HepG2 (cell line): ENCODE measurements around the gene KRT40. TPM values are rescaled to one million over a fixed set of nuclear protein-coding genes. Genes with fewer than 3 reads are reported as not detected.

Source experiments
- ATAD3A ChIP-seq: sonication (generic); formaldehyde crosslinking; IDR thresholded peaks from 2 replicates; pipeline ENCODE4 v1.4.0; 2020; ENCODE audit warnings: missing genetic modification reagents
- FOXC1 ChIP-seq: sonication (generic); formaldehyde crosslinking; IDR thresholded peaks from 2 replicates; pipeline ENCODE4 v1.8.0; 2022; ENCODE audit warnings: mild to moderate bottlenecking, missing genetic modification reagents, borderline replicate concordance
- HNF4G ChIP-seq, 2 experiments: sonication (generic) in 1 of 2; formaldehyde crosslinking in 1 of 2; IDR thresholded peaks; 2 replicates each; pipeline versions ENCODE4 v1.4.0 to v1.6.1; 2011 to 2020; ENCODE audit warnings: borderline replicate concordance in 2 of 2, low read depth in 2 of 2, mild to moderate bottlenecking in 2 of 2, low read length in 1 of 2, missing genetic modification reagents in 1 of 2, moderate library complexity in 1 of 2
- KLF9 ChIP-seq: IDR thresholded peaks from 2 replicates; pipeline ENCODE4 v1.6.1; 2016; ENCODE audit warnings: low read depth
- MIER3 ChIP-seq: IDR thresholded peaks from 2 replicates; pipeline ENCODE4 v1.6.1; 2016; ENCODE audit warnings: missing compliant biosample characterization, borderline replicate concordance
- NFYB ChIP-seq: sonication (generic); formaldehyde crosslinking; IDR thresholded peaks from 2 replicates; pipeline ENCODE4 v1.4.0; 2020; ENCODE audit warnings: missing genetic modification reagents
- NFYC ChIP-seq: IDR thresholded peaks from 2 replicates; pipeline ENCODE4 v1.6.1; 2016; ENCODE audit warnings: missing genetic modification reagents, missing compliant biosample characterization
- PHF21A ChIP-seq: sonication (generic); formaldehyde crosslinking; IDR thresholded peaks from 2 replicates; pipeline ENCODE4 v1.5.0; 2020; ENCODE audit warnings: mild to moderate bottlenecking, missing genetic modification reagents
- PRMT3 ChIP-seq: sonication (generic); formaldehyde crosslinking; IDR thresholded peaks from 2 replicates; pipeline ENCODE4 v1.8.1; 2022; ENCODE audit warnings: low read depth, mild to moderate bottlenecking, moderate library complexity, missing genetic modification reagents, borderline replicate concordance
- TEAD3 ChIP-seq: optimal IDR thresholded peaks from 2 replicates; pipeline ENCODE3; 2016; ENCODE audit warnings: borderline replicate concordance
- XRCC5 ChIP-seq: fragments of 200-400 bp; formaldehyde crosslinking; optimal IDR thresholded peaks from 2 replicates; pipeline ENCODE3; 2017; ENCODE audit warnings: mild to moderate bottlenecking, low read length
- ZKSCAN1 ChIP-seq: fragments of 150-350 bp; IDR thresholded peaks from 2 replicates; pipeline ENCODE4 v1.6.1; 2014; ENCODE audit warnings: low read length
- ZNF230 ChIP-seq: sonication (generic); formaldehyde crosslinking; IDR thresholded peaks from 2 replicates; pipeline ENCODE4 v1.4.0; 2020; ENCODE audit warnings: mild to moderate bottlenecking, missing genetic modification reagents
- ZNF24 ChIP-seq: fragments of 450-650 bp; IDR thresholded peaks from 2 replicates; pipeline ENCODE4 v1.6.1; 2017; ENCODE audit warnings: antibody characterized with exemption, mild to moderate bottlenecking
- ZNF343 ChIP-seq: sonication (generic); formaldehyde crosslinking; IDR thresholded peaks from 2 replicates; pipeline ENCODE4 v1.4.0; 2020; ENCODE audit warnings: mild to moderate bottlenecking, missing genetic modification reagents
- ZNF567 ChIP-seq: sonication (generic); formaldehyde crosslinking; IDR thresholded peaks from 2 replicates; pipeline ENCODE4 v1.8.1; 2023; ENCODE audit warnings: mild to moderate bottlenecking, missing genetic modification reagents, borderline replicate concordance
- ZNF660 ChIP-seq: sonication (generic); formaldehyde crosslinking; IDR thresholded peaks from 2 replicates; pipeline ENCODE4 v1.5.1; 2020; ENCODE audit warnings: mild to moderate bottlenecking, low read depth, missing genetic modification reagents, borderline replicate concordance
- ZNF772 ChIP-seq: sonication (generic); formaldehyde crosslinking; IDR thresholded peaks from 2 replicates; pipeline ENCODE4 v1.5.0; 2020; ENCODE audit warnings: mild to moderate bottlenecking, missing genetic modification reagents
- ZNF83 ChIP-seq: sonication (generic); formaldehyde crosslinking; IDR thresholded peaks from 2 replicates; pipeline ENCODE4 v1.4.0; 2020; ENCODE audit warnings: missing genetic modification reagents, mild to moderate bottlenecking, borderline replicate concordance
- polyA plus RNA-seq, 8 experiments: library from polyadenylated mRNA; depleted of rRNA in 3 of 8; stranded (reverse) in 7 of 8; unstranded in 1 of 8; fragments of >200 nt; fragmentation: Illumina TruSeq in 4 of 8; extraction: Trizol in 4 of 8; gene quantifications; 2 replicates each; pipeline versions ENCODE4 v1.2.1 to v1.2.3, GENCODE V29; 2011 to 2016; ENCODE audit warnings: low read depth in 4 of 8, missing spikeins in 1 of 8, mixed read lengths in 1 of 8; ENCODE audit not compliant: insufficient read depth in 1 of 8
- total RNA-seq, 5 experiments: library from RNA; depleted of rRNA; stranded (reverse); fragments of >200 nt; fragmentation: Illumina TruSeq; extraction: Trizol; gene quantifications; 2 replicates each; pipeline ENCODE4 v1.2.3, GENCODE V29; 2016; ENCODE audit warnings: low read depth in 1 of 5
- TF ChIP-seq, protein P1 (sequence below): IDR thresholded peaks from 2 replicates; pipeline ENCODE4 v1.6.1; 2016; ENCODE audit warnings: mild to moderate bottlenecking, missing biosample characterization, missing genetic modification reagents
- TF ChIP-seq, protein P2 (sequence below): sonication (generic); formaldehyde crosslinking; IDR thresholded peaks from 2 replicates; pipeline ENCODE4 v1.5.0; 2020; ENCODE audit warnings: mild to moderate bottlenecking, missing genetic modification reagents
- TF ChIP-seq, protein P3 (sequence below): sonication (generic); formaldehyde crosslinking; IDR thresholded peaks from 2 replicates; pipeline ENCODE4 v1.4.0; 2020; ENCODE audit warnings: missing genetic modification reagents, borderline replicate concordance

The KRT40 gene
- total and polyA plus RNA-seq, 2 of the 13 experiments (the other 11 are each of a cell fraction or from before 2014, with no cell fraction given), result not detected

DNA sequence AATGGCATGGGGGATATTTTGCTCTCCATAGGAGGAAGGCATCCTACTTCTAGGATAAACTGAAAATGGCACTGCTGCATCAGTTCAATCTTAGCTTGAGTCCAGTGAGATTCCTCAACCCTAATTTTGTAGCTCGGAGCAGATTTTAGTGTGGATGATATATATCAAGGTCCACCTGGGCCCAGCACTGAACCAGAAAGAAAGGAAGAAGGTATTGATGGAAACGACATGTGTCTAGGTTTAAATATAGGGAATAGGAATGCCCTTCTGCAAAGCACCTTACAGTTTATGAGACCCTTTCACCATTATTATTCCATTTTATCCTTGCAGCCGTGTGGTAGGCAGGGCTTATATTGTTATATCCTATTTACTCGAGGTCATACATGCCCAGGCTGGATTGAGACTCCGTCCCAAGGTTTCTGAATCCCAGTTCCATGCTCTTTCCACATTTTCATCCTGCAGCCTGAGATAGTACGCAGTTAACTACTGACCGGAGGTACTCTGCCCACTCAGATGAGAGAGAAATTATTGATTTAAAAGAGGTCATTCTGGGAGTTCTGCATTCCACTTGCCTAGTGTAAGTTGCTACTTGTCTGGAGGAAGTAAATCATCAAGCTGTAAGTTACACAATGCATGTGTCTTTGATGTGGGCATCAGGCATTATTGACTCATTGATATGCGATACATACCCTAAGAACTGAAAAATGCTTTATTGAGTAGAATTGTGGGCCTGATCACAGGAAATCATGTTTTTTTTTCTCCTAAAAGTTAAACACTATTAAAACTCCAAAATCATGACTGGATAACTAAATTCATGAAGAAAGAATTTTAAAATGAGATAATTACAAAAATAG is 27.5 kb downstream of the KRT40 start (continued):
- TF ChIP-seq ZNF343 (CRISPR knock-in tag) (no peak), MIER3 (CRISPR knock-in tag) (peak; percentile 100), NFYB (CRISPR knock-in tag) (peak; percentile 53; the same call in 1 of the 2 replicates), TEAD3 (CRISPR knock-in tag) (peak; percentile 100), ZNF83 (no peak), NFYC (peak; percentile 70), ZNF567 (no peak; the same call in 1 of the 2 replicates), PRMT3 (CRISPR knock-in tag) (no peak), FOXC1 (CRISPR knock-in tag) (no peak), ZKSCAN1 (no peak), PHF21A (peak; percentile 97), HNF4G (IDR thresholded peaks at IDR 0.05; ENCODE audit: borderline replicate concordance, low read depth, low read length) (peak; percentile 83), HNF4G (CRISPR knock-in tag; IDR thresholded peaks at IDR 0.05; ENCODE audit: borderline replicate concordance, low read depth) (peak; percentile 71; the same call in 1 of the 2 replicates), ZNF24 (peak; percentile 79), ZNF772 (CRISPR knock-in tag) (peak; percentile 74), ZNF230 (CRISPR knock-in tag) (no peak), ZNF660 (CRISPR knock-in tag) (no peak), KLF9 (peak; percentile 80; the same call in 1 of the 2 replicates), ATAD3A (no peak), XRCC5 (no peak)
- TF ChIP-seq, protein P1, sequence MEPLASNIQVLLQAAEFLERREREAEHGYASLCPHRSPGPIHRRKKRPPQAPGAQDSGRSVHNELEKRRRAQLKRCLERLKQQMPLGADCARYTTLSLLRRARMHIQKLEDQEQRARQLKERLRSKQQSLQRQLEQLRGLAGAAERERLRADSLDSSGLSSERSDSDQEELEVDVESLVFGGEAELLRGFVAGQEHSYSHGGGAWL (CRISPR knock-in tag), result no peak
- TF ChIP-seq, protein P2, sequence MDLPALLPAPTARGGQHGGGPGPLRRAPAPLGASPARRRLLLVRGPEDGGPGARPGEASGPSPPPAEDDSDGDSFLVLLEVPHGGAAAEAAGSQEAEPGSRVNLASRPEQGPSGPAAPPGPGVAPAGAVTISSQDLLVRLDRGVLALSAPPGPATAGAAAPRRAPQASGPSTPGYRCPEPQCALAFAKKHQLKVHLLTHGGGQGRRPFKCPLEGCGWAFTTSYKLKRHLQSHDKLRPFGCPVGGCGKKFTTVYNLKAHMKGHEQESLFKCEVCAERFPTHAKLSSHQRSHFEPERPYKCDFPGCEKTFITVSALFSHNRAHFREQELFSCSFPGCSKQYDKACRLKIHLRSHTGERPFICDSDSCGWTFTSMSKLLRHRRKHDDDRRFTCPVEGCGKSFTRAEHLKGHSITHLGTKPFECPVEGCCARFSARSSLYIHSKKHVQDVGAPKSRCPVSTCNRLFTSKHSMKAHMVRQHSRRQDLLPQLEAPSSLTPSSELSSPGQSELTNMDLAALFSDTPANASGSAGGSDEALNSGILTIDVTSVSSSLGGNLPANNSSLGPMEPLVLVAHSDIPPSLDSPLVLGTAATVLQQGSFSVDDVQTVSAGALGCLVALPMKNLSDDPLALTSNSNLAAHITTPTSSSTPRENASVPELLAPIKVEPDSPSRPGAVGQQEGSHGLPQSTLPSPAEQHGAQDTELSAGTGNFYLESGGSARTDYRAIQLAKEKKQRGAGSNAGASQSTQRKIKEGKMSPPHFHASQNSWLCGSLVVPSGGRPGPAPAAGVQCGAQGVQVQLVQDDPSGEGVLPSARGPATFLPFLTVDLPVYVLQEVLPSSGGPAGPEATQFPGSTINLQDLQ (CRISPR knock-in tag), result no peak
- TF ChIP-seq, protein P3, sequence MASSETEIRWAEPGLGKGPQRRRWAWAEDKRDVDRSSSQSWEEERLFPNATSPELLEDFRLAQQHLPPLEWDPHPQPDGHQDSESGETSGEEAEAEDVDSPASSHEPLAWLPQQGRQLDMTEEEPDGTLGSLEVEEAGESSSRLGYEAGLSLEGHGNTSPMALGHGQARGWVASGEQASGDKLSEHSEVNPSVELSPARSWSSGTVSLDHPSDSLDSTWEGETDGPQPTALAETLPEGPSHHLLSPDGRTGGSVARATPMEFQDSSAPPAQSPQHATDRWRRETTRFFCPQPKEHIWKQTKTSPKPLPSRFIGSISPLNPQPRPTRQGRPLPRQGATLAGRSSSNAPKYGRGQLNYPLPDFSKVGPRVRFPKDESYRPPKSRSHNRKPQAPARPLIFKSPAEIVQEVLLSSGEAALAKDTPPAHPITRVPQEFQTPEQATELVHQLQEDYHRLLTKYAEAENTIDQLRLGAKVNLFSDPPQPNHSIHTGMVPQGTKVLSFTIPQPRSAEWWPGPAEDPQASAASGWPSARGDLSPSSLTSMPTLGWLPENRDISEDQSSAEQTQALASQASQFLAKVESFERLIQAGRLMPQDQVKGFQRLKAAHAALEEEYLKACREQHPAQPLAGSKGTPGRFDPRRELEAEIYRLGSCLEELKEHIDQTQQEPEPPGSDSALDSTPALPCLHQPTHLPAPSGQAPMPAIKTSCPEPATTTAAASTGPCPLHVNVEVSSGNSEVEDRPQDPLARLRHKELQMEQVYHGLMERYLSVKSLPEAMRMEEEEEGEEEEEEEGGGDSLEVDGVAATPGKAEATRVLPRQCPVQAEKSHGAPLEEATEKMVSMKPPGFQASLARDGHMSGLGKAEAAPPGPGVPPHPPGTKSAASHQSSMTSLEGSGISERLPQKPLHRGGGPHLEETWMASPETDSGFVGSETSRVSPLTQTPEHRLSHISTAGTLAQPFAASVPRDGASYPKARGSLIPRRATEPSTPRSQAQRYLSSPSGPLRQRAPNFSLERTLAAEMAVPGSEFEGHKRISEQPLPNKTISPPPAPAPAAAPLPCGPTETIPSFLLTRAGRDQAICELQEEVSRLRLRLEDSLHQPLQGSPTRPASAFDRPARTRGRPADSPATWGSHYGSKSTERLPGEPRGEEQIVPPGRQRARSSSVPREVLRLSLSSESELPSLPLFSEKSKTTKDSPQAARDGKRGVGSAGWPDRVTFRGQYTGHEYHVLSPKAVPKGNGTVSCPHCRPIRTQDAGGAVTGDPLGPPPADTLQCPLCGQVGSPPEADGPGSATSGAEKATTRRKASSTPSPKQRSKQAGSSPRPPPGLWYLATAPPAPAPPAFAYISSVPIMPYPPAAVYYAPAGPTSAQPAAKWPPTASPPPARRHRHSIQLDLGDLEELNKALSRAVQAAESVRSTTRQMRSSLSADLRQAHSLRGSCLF (CRISPR knock-in tag), result no peak
